Lower leg skin (tissue), 4 donors: ENCODE measurements around the gene SLC35F4. TPM values are rescaled to one million over a fixed set of nuclear protein-coding genes. Genes with fewer than 3 reads are reported as not detected.

Experiments used
- DNase-seq, 2 donors: peaks; one replicate each; pipeline ENCODE4 v3.0.0-alpha.2; 2019; ENCODE audit warnings: low spot score in 2 of 2
- H3K4me3 ChIP-seq: fragments of 200-600 bp; sonication (generic); 2 replicates; pipeline ENCODE4 v1.5.1; 2017; ENCODE audit warnings: mild to moderate bottlenecking, low read depth; ENCODE audit not compliant: poor library complexity, severe bottlenecking
- CTCF ChIP-seq, 3 donors: fragments of 450-650 bp; IDR thresholded peaks; one replicate each; pipeline ENCODE4 v1.5.1; 2016; ENCODE audit warnings: antibody characterized with exemption in 3 of 3, mild to moderate bottlenecking in 3 of 3, moderate library complexity in 2 of 3
- POLR2A ChIP-seq, 2 donors: fragments of 450-650 bp; IDR thresholded peaks; one replicate each; pipeline ENCODE4 v1.6.1; 2016 to 2017; ENCODE audit warnings: antibody characterized with exemption in 2 of 2, mild to moderate bottlenecking in 1 of 2, moderate library complexity in 1 of 2
- WGBS, 2 donors: methylation state at CpG; one replicate each; pipeline ENCODE4 v1.1.5; 2018; 5-methylcytosine and 5-hydroxymethylcytosine counted together
- intact Hi-C: fragments of 100-400 bp; cut with DNase I; formaldehyde crosslinking; loops from one replicate; pipeline ENCODE4 v1.15.0; 2023; ENCODE audit warnings: low total_unique reads
- total RNA-seq, 4 donors: library from RNA; depleted of rRNA; stranded (reverse); fragments of >200 nt; gene quantifications; one replicate each; pipeline ENCODE4 v1.1.0, GENCODE V29; 2016

Gene SLC35F4
- total RNA-seq, 4 donors from 2014 or later = 2.2 TPM; not detected in 3

DNA sequence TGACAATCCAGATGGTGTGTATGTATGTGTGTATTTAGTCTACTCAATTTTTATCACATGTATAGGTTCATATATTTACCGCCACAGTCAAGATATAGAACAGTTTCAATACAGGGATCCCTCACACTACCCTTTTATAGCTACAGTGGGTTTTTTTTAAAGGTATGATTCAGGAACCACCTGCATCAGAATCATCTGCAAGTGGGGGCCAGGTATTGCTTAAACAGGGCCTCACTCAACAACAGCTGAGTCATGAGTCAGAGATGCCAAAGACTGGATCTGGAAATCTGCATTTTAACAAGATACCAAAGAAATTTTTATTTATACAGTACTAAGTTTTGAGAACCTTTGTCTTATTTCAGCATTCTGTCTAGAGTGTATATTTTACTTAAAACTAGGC is 117.6 kb downstream of the SLC35F4 start:
- DNase-seq = no peak
- TF ChIP-seq POLR2A (IDR thresholded peaks at IDR 0.05) (no peak), CTCF (IDR thresholded peaks at IDR 0.05) (no peak)
- H3K4me3 ChIP-seq = no peak overlapping the region
- 94 to 95% methylated on average over 1 of the region's 1 CpG for WGBS, 2 donors
- intact Hi-C loops = no loop called here

- 70 to 75% methylated on average over 4 of the region's 4 CpGs for WGBS, 2 donors
- DNase-seq = no peak
- H3K4me3 ChIP-seq = no peak overlapping the region
- no peak for TF ChIP-seq CTCF (IDR thresholded peaks at IDR 0.05)
- TF ChIP-seq POLR2A (IDR thresholded peaks at IDR 0.05) = no peak
- intact Hi-C loops = no loop called here
Observed at GRCh38 chr14:57747036-57747435, 118.9 kb downstream of the SLC35F4 start.

DNA sequence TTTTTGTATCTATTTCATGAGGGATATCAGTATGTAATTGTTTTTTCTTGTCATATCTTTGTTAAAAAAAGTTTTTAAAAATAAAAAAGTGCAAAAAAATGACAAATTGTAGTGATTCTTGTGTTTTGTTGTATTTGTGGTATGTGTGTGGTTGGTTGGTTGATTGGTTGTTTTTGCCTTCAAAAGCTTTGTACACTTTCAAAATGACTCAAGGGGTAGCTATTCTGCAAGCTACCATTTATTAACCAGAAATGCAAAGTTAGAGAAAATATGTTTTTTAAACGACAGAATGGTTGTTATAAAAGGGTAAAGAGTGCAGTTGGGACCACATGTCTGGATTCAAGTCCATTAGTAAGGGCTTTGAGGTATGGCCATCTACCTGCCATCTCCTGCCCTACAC is 119.3 kb downstream of the SLC35F4 start:
- DNase-seq = no peak
- intact Hi-C loops = no loop called here
- 38 to 59% methylated on average over 1 of the region's 1 CpG for WGBS, 2 donors
- H3K4me3 ChIP-seq = no peak overlapping the region
- TF ChIP-seq CTCF (IDR thresholded peaks at IDR 0.05) = no peak
- no peak for TF ChIP-seq POLR2A (IDR thresholded peaks at IDR 0.05)

- intact Hi-C loops = no loop called here
- 35 to 45% methylated on average over 2 of the region's 2 CpGs for WGBS, 2 donors
- DNase-seq = no peak
Observed at GRCh38 chr14:57739516-57739915, 126.4 kb downstream of the SLC35F4 start.

GRCh38 chr14:57737598-57737997 is 128.3 kb downstream of the SLC35F4 start:
- intact Hi-C loops = no loop called here
- H3K4me3 ChIP-seq = no peak overlapping the region
- WGBS, 2 donors = 37 to 46% methylated on average over 3 of the region's 3 CpGs
- TF ChIP-seq POLR2A (IDR thresholded peaks at IDR 0.05) (no peak), CTCF (IDR thresholded peaks at IDR 0.05) (no peak)
- no peak for DNase-seq

More at GRCh38 chr14:57739516-57739915, 126.4 kb downstream of the SLC35F4 start:
- TF ChIP-seq CTCF (IDR thresholded peaks at IDR 0.05) (no peak), POLR2A (IDR thresholded peaks at IDR 0.05) (no peak)
- H3K4me3 ChIP-seq = no peak overlapping the region

DNA sequence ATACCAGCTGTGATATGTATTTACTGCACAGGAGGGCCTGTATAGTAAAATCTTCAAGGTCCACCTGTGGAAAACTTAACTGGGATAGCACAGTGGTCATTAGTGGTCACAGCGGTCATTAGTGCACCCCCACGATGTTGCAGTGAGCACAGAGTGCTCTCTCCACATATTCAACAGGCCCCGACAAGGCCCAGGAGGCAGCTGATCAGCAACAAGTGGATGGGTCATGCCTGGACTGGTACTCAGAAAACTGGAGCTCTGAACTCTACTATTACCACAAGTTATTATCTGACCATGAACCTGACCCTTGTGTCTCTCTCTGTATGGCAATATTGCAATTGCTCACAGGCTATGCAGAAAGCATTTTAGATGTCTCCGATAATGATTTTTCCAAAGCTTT is 129.5 kb downstream of the SLC35F4 start:
- DNase-seq = no peak
- WGBS, 2 donors = 56 to 61% methylated on average over 4 of the region's 4 CpGs
- H3K4me3 ChIP-seq = no peak overlapping the region
- TF ChIP-seq POLR2A (IDR thresholded peaks at IDR 0.05) = no peak
- TF ChIP-seq CTCF (IDR thresholded peaks at IDR 0.05) = no peak
- intact Hi-C loops = no loop called here
